Tibial nerve (tissue), 4 donors: Measurements from ENCODE around the gene NQO2. TPM values are rescaled to one million over a fixed set of nuclear protein-coding genes. Genes with fewer than 3 reads are reported as not detected.

Experiments used
- DNase-seq, 2 donors: peaks; one replicate each; pipeline ENCODE4 v3.0.0-alpha.2; 2019; ENCODE audit warnings: low spot score in 2 of 2
- H3K27ac ChIP-seq, 4 donors: fragments of 200-600 bp; sonication (generic) in 3 of 4; one replicate each; pipeline ENCODE4 v1.5.1; 2017 to 2019; ENCODE audit warnings: mild to moderate bottlenecking in 1 of 4
- H3K27me3 ChIP-seq, 2 donors: fragments of 200-600 bp; sonication (generic) in 1 of 2; one replicate each; pipeline versions ENCODE4 v1.5.1 to v1.6.0; 2017 to 2019
- H3K36me3 ChIP-seq, 3 donors: fragments of 200-600 bp; sonication (generic); one replicate each; pipeline ENCODE4 v1.5.1; 2018 to 2019
- H3K4me1 ChIP-seq, 4 donors: fragments of 200-600 bp; sonication (generic) in 3 of 4; one replicate each; pipeline ENCODE4 v1.5.1; 2017 to 2019
- H3K4me3 ChIP-seq, 4 donors: fragments of 200-600 bp; sonication (generic) in 3 of 4; one replicate each; pipeline ENCODE4 v1.5.1; 2017 to 2019; ENCODE audit warnings: mild to moderate bottlenecking in 1 of 4, moderate library complexity in 1 of 4
- H3K9me3 ChIP-seq, 4 donors: fragments of 200-600 bp; sonication (generic) in 3 of 4; one replicate each; pipeline ENCODE4 v1.5.1; 2017 to 2019
- EP300 ChIP-seq, 2 donors: sonication (generic); formaldehyde crosslinking; IDR thresholded peaks; one replicate each; pipeline ENCODE4 v1.6.1; 2017; ENCODE audit warnings: antibody characterized with exemption in 2 of 2, mild to moderate bottlenecking in 1 of 2
- POLR2A ChIP-seq, 2 donors: fragments of 450-650 bp; IDR thresholded peaks; one replicate each; pipeline ENCODE4 v1.6.1; 2017; ENCODE audit warnings: antibody characterized with exemption in 2 of 2, mild to moderate bottlenecking in 2 of 2, moderate library complexity in 2 of 2
- WGBS, 2 donors: methylation state at CpG; one replicate each; pipeline ENCODE4 v1.1.5; 2018; 5-methylcytosine and 5-hydroxymethylcytosine counted together
- total RNA-seq, 4 donors: library from RNA; depleted of rRNA; stranded (reverse); fragments of >200 nt; gene quantifications; one replicate each; pipeline ENCODE4 v1.1.0, GENCODE V29; 2016
- TF ChIP-seq, protein P1 (sequence below), 5 experiments: fragments of 200-600 bp in 3 of 5; fragments of 450-650 bp in 2 of 5; sonication (generic) in 3 of 5; IDR thresholded peaks; one replicate each; pipeline ENCODE4 v1.5.1; 2016 to 2019; ENCODE audit warnings: antibody characterized with exemption in 5 of 5, mild to moderate bottlenecking in 3 of 5, moderate library complexity in 2 of 5

Gene NQO2
- total RNA-seq, 4 donors from 2014 or later, result 18.8 to 33.6 (median 25.8) TPM

DNA sequence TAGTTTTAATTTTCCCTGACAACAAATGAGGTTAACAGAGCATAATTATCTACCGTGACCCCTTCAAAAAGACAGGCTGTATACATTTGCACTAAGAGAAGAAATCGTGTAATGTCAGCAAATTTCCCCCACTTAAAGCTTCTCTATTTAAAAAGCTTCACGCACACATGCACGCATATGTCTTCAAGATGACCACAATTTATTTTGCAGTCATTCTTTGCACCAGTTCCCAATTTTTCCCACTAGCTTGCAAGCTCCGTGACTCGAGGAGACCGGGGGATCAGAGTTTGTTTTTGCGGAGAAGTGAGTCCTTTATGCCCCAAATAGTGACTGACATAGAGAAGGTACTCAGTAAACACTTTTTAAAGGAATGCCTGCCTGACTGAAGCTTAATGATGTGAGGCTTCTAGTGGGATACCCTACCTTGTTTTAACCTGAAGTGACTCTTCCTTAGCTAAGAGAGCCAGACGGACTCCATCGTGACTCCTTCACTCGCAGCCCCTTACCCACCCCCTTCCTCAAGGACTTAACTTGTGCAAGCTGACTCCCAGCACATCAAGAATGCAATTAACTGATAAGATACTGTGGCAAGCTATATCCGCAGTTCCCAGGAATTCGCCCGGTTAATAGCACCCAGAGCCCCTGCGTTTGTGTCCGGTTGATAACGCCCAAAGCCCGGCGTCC lies 9.3 kb upstream of the NQO2 start:
- no peak for TF ChIP-seq POLR2A (IDR thresholded peaks at IDR 0.05)
- TF ChIP-seq EP300 (IDR thresholded peaks at IDR 0.05), result no peak
- TF ChIP-seq, protein P1, sequence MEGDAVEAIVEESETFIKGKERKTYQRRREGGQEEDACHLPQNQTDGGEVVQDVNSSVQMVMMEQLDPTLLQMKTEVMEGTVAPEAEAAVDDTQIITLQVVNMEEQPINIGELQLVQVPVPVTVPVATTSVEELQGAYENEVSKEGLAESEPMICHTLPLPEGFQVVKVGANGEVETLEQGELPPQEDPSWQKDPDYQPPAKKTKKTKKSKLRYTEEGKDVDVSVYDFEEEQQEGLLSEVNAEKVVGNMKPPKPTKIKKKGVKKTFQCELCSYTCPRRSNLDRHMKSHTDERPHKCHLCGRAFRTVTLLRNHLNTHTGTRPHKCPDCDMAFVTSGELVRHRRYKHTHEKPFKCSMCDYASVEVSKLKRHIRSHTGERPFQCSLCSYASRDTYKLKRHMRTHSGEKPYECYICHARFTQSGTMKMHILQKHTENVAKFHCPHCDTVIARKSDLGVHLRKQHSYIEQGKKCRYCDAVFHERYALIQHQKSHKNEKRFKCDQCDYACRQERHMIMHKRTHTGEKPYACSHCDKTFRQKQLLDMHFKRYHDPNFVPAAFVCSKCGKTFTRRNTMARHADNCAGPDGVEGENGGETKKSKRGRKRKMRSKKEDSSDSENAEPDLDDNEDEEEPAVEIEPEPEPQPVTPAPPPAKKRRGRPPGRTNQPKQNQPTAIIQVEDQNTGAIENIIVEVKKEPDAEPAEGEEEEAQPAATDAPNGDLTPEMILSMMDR (IDR thresholded peaks at IDR 0.05), result no peak
- WGBS, 2 donors, result 21 to 37% methylated on average over 19 of the region's 19 CpGs
- Histone ChIP-seq H3K27ac (peak overlapping the region; percentile 91 to 95 (median 94)), H3K9me3 (no peaks in the 10 kb centered on the region), H3K4me1 (peaks cover 0 to 36% (median 17%) of the 10 kb centered on the region in 4 donors), H3K36me3 (no peaks in the 10 kb centered on the region), H3K4me3 (peak overlapping the region; percentile 75 to 90 (median 78)), H3K27me3 (no peaks in the 10 kb centered on the region)
- no peak for DNase-seq

- Histone ChIP-seq H3K9me3 (no peaks in the 10 kb centered on the region), H3K36me3 (no peaks in the 10 kb centered on the region), H3K4me1 (peaks cover 0 to 36% (median 17%) of the 10 kb centered on the region in 4 donors), H3K4me3 (peak overlapping the region; percentile 75 to 90 (median 78)), H3K27ac (peak overlapping the region; percentile 91 to 95 (median 94)), H3K27me3 (no peaks in the 10 kb centered on the region)
- TF ChIP-seq, protein P1 (IDR thresholded peaks at IDR 0.05), result no peak
- TF ChIP-seq POLR2A (IDR thresholded peaks at IDR 0.05) (no peak), EP300 (IDR thresholded peaks at IDR 0.05) (no peak)
- DNase-seq, result no peak
- WGBS, 2 donors, result 36 to 59% methylated on average over 10 of the region's 10 CpGs
These were observed 8.7 kb upstream of the NQO2 start for GRCh38 chr6:2990932-2991506.

- no peak overlapping the region for H3K27ac ChIP-seq
- WGBS, 2 donors, result 90 to 91% methylated on average over 6 of the region's 6 CpGs
- peaks cover 0 to 25% (median 13%) of the 10 kb centered on the region in 4 donors for H3K4me1 ChIP-seq
- H3K4me3 ChIP-seq, result no peak overlapping the region
- H3K36me3 ChIP-seq, result no peaks in the 10 kb centered on the region
- TF ChIP-seq, protein P1 (IDR thresholded peaks at IDR 0.05), result no peak
- TF ChIP-seq POLR2A (IDR thresholded peaks at IDR 0.05), result no peak
- H3K27me3 ChIP-seq, result no peaks in the 10 kb centered on the region
- no peak for DNase-seq
- no peaks in the 10 kb centered on the region for H3K9me3 ChIP-seq
These were observed 7.2 kb upstream of the NQO2 start for GRCh38 chr6:2992330-2992979.

DNA sequence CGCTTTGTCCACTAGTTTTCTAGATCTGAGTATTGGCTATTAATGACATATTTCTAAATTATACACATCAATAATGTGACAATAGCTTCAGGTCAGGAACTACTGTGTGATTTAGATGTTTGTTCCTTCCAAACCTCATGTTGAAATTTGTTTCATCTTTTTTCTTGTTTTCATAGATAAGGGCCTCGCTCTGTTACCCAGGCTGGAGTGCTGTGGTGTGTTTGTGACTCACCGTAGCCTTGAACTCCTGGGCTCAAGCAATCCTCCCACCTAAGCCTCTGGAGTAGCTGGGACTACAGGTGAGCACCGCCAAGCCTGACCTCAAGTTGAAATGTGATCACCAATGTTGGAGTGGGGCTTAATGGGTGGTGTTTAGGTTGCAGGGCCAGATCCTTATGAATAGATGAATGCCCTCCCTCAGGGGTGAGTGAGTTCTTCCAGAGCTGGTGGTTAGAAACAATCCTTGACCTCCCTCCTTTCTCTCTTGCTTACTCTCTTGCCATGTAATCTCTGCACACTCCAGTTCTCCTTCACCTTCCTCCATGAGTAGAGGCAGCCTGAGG lies 5.9 kb upstream of the NQO2 start:
- Histone ChIP-seq H3K9me3 (no peaks in the 10 kb centered on the region), H3K4me1 (peaks cover 0 to 21% (median 8%) of the 10 kb centered on the region in 4 donors), H3K27ac (no peak overlapping the region), H3K36me3 (no peaks in the 10 kb centered on the region), H3K27me3 (no peaks in the 10 kb centered on the region), H3K4me3 (no peak overlapping the region)
- WGBS, 2 donors, result 90 to 92% methylated on average over 4 of the region's 4 CpGs
- TF ChIP-seq EP300 (IDR thresholded peaks at IDR 0.05), result no peak
- TF ChIP-seq POLR2A (IDR thresholded peaks at IDR 0.05), result no peak
- TF ChIP-seq, protein P1 (IDR thresholded peaks at IDR 0.05), result no peak
- no peak for DNase-seq
